T-helper 1 cell treated with Interleukin-12 subunit alpha and Interleukin-12 subunit beta and Interleukin-4 antibody, amounts not matched to agents 30 μg/mL and 1 μg/mL, for 36 hours (primary cell): ENCODE data around the gene ZNF185.

Experiments
- H3K27ac Mint-ChIP-seq: one replicate; pipeline ENCODE4 v1.8.0; 2021; ENCODE audit warnings: mild to moderate bottlenecking, mixed read lengths
- H3K27me3 Mint-ChIP-seq: one replicate; pipeline ENCODE4 v1.8.0; 2021; ENCODE audit warnings: low read depth, mixed read lengths
- H3K36me3 Mint-ChIP-seq: one replicate; pipeline ENCODE4 v1.8.0; 2021; ENCODE audit warnings: low read depth, mixed read lengths
- H3K4me1 Mint-ChIP-seq: one replicate; pipeline ENCODE4 v1.8.0; 2021; ENCODE audit warnings: low read depth, mixed read lengths
- H3K4me3 Mint-ChIP-seq: one replicate; pipeline ENCODE4 v1.8.0; 2021; ENCODE audit warnings: mild to moderate bottlenecking, moderate library complexity, mixed read lengths
- H3K9me3 Mint-ChIP-seq: one replicate; pipeline ENCODE4 v1.8.0; 2021; ENCODE audit warnings: mixed read lengths

The ZNF185 gene

GRCh38 chrX:152923599-152923998 lies 25.7 kb downstream of the ZNF185 start:
- Mint-ChIP-seq H3K36me3 (no peaks in the 10 kb centered on the region), H3K27ac (no peak overlapping the region), H3K4me3 (no peak overlapping the region), H3K9me3 (no peaks in the 10 kb centered on the region), H3K4me1 (peaks cover 2% of the 10 kb centered on the region), H3K27me3 (no peaks in the 10 kb centered on the region)

GRCh38 chrX:152925835-152926234 lies 28.0 kb downstream of the ZNF185 start:
- H3K27me3 Mint-ChIP-seq, result no peaks in the 10 kb centered on the region
- H3K4me1 Mint-ChIP-seq, result peaks cover 2% of the 10 kb centered on the region
- H3K9me3 Mint-ChIP-seq, result no peaks in the 10 kb centered on the region
- H3K27ac Mint-ChIP-seq, result no peak overlapping the region
- no peak overlapping the region for H3K4me3 Mint-ChIP-seq
- H3K36me3 Mint-ChIP-seq, result no peaks in the 10 kb centered on the region

- Mint-ChIP-seq H3K4me1 (peaks cover 2% of the 10 kb centered on the region), H3K27me3 (no peaks in the 10 kb centered on the region), H3K27ac (no peak overlapping the region)
These were observed 28.4 kb downstream of the ZNF185 start for GRCh38 chrX:152926279-152926678.

GRCh38 chrX:152926923-152927322 lies 29.1 kb downstream of the ZNF185 start:
- Mint-ChIP-seq H3K4me3 (no peak overlapping the region), H3K9me3 (no peaks in the 10 kb centered on the region), H3K27ac (no peak overlapping the region), H3K27me3 (no peaks in the 10 kb centered on the region), H3K4me1 (peaks cover 2% of the 10 kb centered on the region), H3K36me3 (no peaks in the 10 kb centered on the region)

More at GRCh38 chrX:152926279-152926678, 28.4 kb downstream of the ZNF185 start:
- no peaks in the 10 kb centered on the region for H3K36me3 Mint-ChIP-seq
- no peaks in the 10 kb centered on the region for H3K9me3 Mint-ChIP-seq
- H3K4me3 Mint-ChIP-seq, result no peak overlapping the region

- Mint-ChIP-seq H3K4me3 (no peak overlapping the region), H3K27ac (no peak overlapping the region), H3K9me3 (no peaks in the 10 kb centered on the region), H3K4me1 (peaks cover 2% of the 10 kb centered on the region), H3K27me3 (no peaks in the 10 kb centered on the region), H3K36me3 (no peaks in the 10 kb centered on the region)
These were observed 30.2 kb downstream of the ZNF185 start for GRCh38 chrX:152927858-152928760.

- Mint-ChIP-seq H3K27me3 (no peaks in the 10 kb centered on the region), H3K4me3 (no peak overlapping the region), H3K36me3 (no peaks in the 10 kb centered on the region), H3K9me3 (no peaks in the 10 kb centered on the region), H3K4me1 (peaks cover 2% of the 10 kb centered on the region), H3K27ac (no peak overlapping the region)
These were observed 31.0 kb downstream of the ZNF185 start for GRCh38 chrX:152928761-152929400.

- H3K27ac Mint-ChIP-seq, result no peak overlapping the region
- peaks cover 2% of the 10 kb centered on the region for H3K4me1 Mint-ChIP-seq
- H3K4me3 Mint-ChIP-seq, result no peak overlapping the region
- H3K9me3 Mint-ChIP-seq, result no peaks in the 10 kb centered on the region
- H3K36me3 Mint-ChIP-seq, result no peaks in the 10 kb centered on the region
- no peaks in the 10 kb centered on the region for H3K27me3 Mint-ChIP-seq
These were observed 32.0 kb downstream of the ZNF185 start for GRCh38 chrX:152929898-152930297.

- peaks cover 2% of the 10 kb centered on the region for H3K4me1 Mint-ChIP-seq
- no peak overlapping the region for H3K4me3 Mint-ChIP-seq
- H3K27me3 Mint-ChIP-seq, result no peaks in the 10 kb centered on the region
- no peaks in the 10 kb centered on the region for H3K36me3 Mint-ChIP-seq
- H3K9me3 Mint-ChIP-seq, result no peaks in the 10 kb centered on the region
- H3K27ac Mint-ChIP-seq, result no peak overlapping the region
These were observed 32.6 kb downstream of the ZNF185 start for GRCh38 chrX:152930516-152930915.

- no peak overlapping the region for H3K27ac Mint-ChIP-seq
- no peaks in the 10 kb centered on the region for H3K27me3 Mint-ChIP-seq
- no peak overlapping the region for H3K4me3 Mint-ChIP-seq
- no peaks in the 10 kb centered on the region for H3K4me1 Mint-ChIP-seq
- H3K9me3 Mint-ChIP-seq, result no peaks in the 10 kb centered on the region
- H3K36me3 Mint-ChIP-seq, result no peaks in the 10 kb centered on the region
These were observed 34.3 kb downstream of the ZNF185 start for GRCh38 chrX:152932144-152932543.

GRCh38 chrX:152932598-152933175 lies 34.8 kb downstream of the ZNF185 start:
- Mint-ChIP-seq H3K27me3 (no peaks in the 10 kb centered on the region), H3K4me3 (no peak overlapping the region), H3K4me1 (no peaks in the 10 kb centered on the region), H3K27ac (no peak overlapping the region), H3K9me3 (no peaks in the 10 kb centered on the region), H3K36me3 (no peaks in the 10 kb centered on the region)

- Mint-ChIP-seq H3K4me1 (peaks cover 5% of the 10 kb centered on the region), H3K4me3 (no peak overlapping the region), H3K27ac (no peak overlapping the region), H3K9me3 (no peaks in the 10 kb centered on the region), H3K27me3 (no peaks in the 10 kb centered on the region), H3K36me3 (no peaks in the 10 kb centered on the region)
These were observed 38.4 kb downstream of the ZNF185 start for GRCh38 chrX:152936306-152936705.

- no peaks in the 10 kb centered on the region for H3K27me3 Mint-ChIP-seq
- H3K27ac Mint-ChIP-seq, result no peak overlapping the region
- H3K36me3 Mint-ChIP-seq, result no peaks in the 10 kb centered on the region
- H3K4me3 Mint-ChIP-seq, result no peak overlapping the region
- H3K9me3 Mint-ChIP-seq, result no peaks in the 10 kb centered on the region
- peaks cover 9% of the 10 kb centered on the region for H3K4me1 Mint-ChIP-seq
These were observed 39.4 kb downstream of the ZNF185 start for GRCh38 chrX:152937236-152937635.

- no peaks in the 10 kb centered on the region for H3K9me3 Mint-ChIP-seq
- peaks cover 10% of the 10 kb centered on the region for H3K4me1 Mint-ChIP-seq
- H3K36me3 Mint-ChIP-seq, result no peaks in the 10 kb centered on the region
- peak overlapping the region; percentile 85 for H3K4me3 Mint-ChIP-seq
- H3K27me3 Mint-ChIP-seq, result no peaks in the 10 kb centered on the region
- H3K27ac Mint-ChIP-seq, result peak overlapping the region; percentile 83
These were observed 43.6 kb downstream of the ZNF185 start for GRCh38 chrX:152941328-152942076.

GRCh38 chrX:152942077-152942442 lies 44.2 kb downstream of the ZNF185 start:
- Mint-ChIP-seq H3K36me3 (no peaks in the 10 kb centered on the region), H3K4me3 (peak overlapping the region; percentile 85), H3K27ac (no peak overlapping the region), H3K27me3 (no peaks in the 10 kb centered on the region), H3K9me3 (no peaks in the 10 kb centered on the region), H3K4me1 (peaks cover 10% of the 10 kb centered on the region)
